H9 (cell line): ENCODE results near the gene ZNF652. TPM values are rescaled to one million over a fixed set of nuclear protein-coding genes. Genes with fewer than 3 reads are reported as not detected.

ENCODE experiments used
- DNase-seq: peaks from one replicate; pipeline ENCODE4 v3.0.0-alpha.2; 2017
- H2AFZ ChIP-seq: one replicate; pipeline ENCODE4 v1.6.1; 2013; ENCODE audit warnings: mild to moderate bottlenecking, low read length, control low read depth, moderate library complexity
- H2AK5ac ChIP-seq: 2 replicates; pipeline ENCODE4 v1.6.1; 2013; ENCODE audit warnings: low read length, control low read depth, mixed read lengths; ENCODE audit not compliant: insufficient read length
- H2BK120ac ChIP-seq: one replicate; pipeline ENCODE4 v1.6.1; 2013; ENCODE audit warnings: low read depth, mild to moderate bottlenecking, low read length, control low read depth, inconsistent platforms; ENCODE audit not compliant: poor library complexity, severe bottlenecking
- H2BK12ac ChIP-seq: 2 replicates; pipeline ENCODE4 v1.6.1; 2013; ENCODE audit warnings: low read length, control low read depth, mixed read lengths, low read depth; ENCODE audit not compliant: insufficient read length
- H2BK15ac ChIP-seq: 2 replicates; pipeline ENCODE4 v1.6.1; 2013; ENCODE audit warnings: low read depth, low read length, control low read depth
- H2BK20ac ChIP-seq: one replicate; pipeline ENCODE4 v1.6.1; 2013; ENCODE audit warnings: low read depth, mild to moderate bottlenecking, low read length, control low read depth, inconsistent platforms; ENCODE audit not compliant: poor library complexity, severe bottlenecking
- H2BK5ac ChIP-seq: 2 replicates; pipeline ENCODE4 v1.6.1; 2013; ENCODE audit warnings: low read length, control low read depth, mixed read lengths; ENCODE audit not compliant: insufficient read length
- H3K14ac ChIP-seq: 2 replicates; pipeline ENCODE4 v1.6.1; 2013; ENCODE audit warnings: low read length, control low read depth; ENCODE audit not compliant: insufficient read depth
- H3K18ac ChIP-seq: 2 replicates; pipeline ENCODE4 v1.6.1; 2013; ENCODE audit warnings: low read depth, mild to moderate bottlenecking, mixed read lengths, low read length, control low read depth; ENCODE audit not compliant: insufficient read length
- H3K23ac ChIP-seq: 2 replicates; pipeline ENCODE4 v1.6.1; 2013; ENCODE audit warnings: low read length, control low read depth, mixed read lengths, low read depth; ENCODE audit not compliant: insufficient read length
- H3K23me2 ChIP-seq: 2 replicates; pipeline ENCODE4 v1.6.1; 2013; ENCODE audit warnings: low read depth, mild to moderate bottlenecking, mixed read lengths, low read length, control low read depth; ENCODE audit not compliant: insufficient read length, poor library complexity, severe bottlenecking
- H3K27ac ChIP-seq: 2 replicates; pipeline ENCODE4 v1.5.1; 2013; ENCODE audit warnings: low read length, control low read depth, mixed read lengths, low read depth; ENCODE audit not compliant: insufficient read length
- H3K27me3 ChIP-seq: 2 replicates; pipeline ENCODE4 v1.6.1; 2013; ENCODE audit warnings: low read length, control low read depth, inconsistent platforms; ENCODE audit not compliant: insufficient read depth
- H3K4ac ChIP-seq: 2 replicates; pipeline ENCODE4 v1.6.1; 2013; ENCODE audit warnings: low read depth, mild to moderate bottlenecking, control low read depth, inconsistent platforms, low read length, moderate library complexity
- H3K4me1 ChIP-seq: 2 replicates; pipeline ENCODE4 v1.6.1; 2013; ENCODE audit warnings: low read length, control low read depth, inconsistent platforms; ENCODE audit not compliant: insufficient read depth
- H3K4me2 ChIP-seq: 2 replicates; pipeline ENCODE4 v1.6.1; 2013; ENCODE audit warnings: low read length, control low read depth, mixed read lengths; ENCODE audit not compliant: insufficient read length, insufficient read depth
- H3K56ac ChIP-seq: 2 replicates; pipeline ENCODE4 v1.6.1; 2013; ENCODE audit warnings: low read depth, mild to moderate bottlenecking, mixed read lengths, low read length, control low read depth; ENCODE audit not compliant: insufficient read length
- H3K79me1 ChIP-seq: 2 replicates; pipeline ENCODE4 v1.6.1; 2013; ENCODE audit warnings: low read depth, mild to moderate bottlenecking, moderate library complexity, low read length, control low read depth, inconsistent platforms; ENCODE audit not compliant: insufficient read depth, poor library complexity, severe bottlenecking
- H3K79me2 ChIP-seq: 2 replicates; pipeline ENCODE4 v1.6.1; 2013; ENCODE audit warnings: low read length, control low read depth, inconsistent platforms; ENCODE audit not compliant: insufficient read depth
- H3K9ac ChIP-seq: 2 replicates; pipeline ENCODE4 v1.6.1; 2013; ENCODE audit warnings: low read length, control low read depth, mixed read lengths; ENCODE audit not compliant: insufficient read length; ENCODE audit errors: extremely low read depth
- H3K9me3 ChIP-seq: one replicate; pipeline ENCODE4 v1.6.1; 2013; ENCODE audit warnings: low read depth, low read length, inconsistent platforms; ENCODE audit not compliant: control insufficient read depth
- H3T11ph ChIP-seq: one replicate; pipeline ENCODE4 v1.6.1; 2013; ENCODE audit warnings: mild to moderate bottlenecking, low read length, control low read depth, inconsistent platforms
- H4K20me1 ChIP-seq: one replicate; pipeline ENCODE4 v1.6.1; 2013; ENCODE audit not compliant: control insufficient read depth, insufficient read length, insufficient read depth
- H4K5ac ChIP-seq: 2 replicates; pipeline ENCODE4 v1.6.1; 2013; ENCODE audit warnings: low read depth, mild to moderate bottlenecking, mixed read lengths, low read length, control low read depth; ENCODE audit not compliant: insufficient read length
- H4K8ac ChIP-seq: replicated peaks from 2 replicates; pipeline ENCODE4 v1.6.1; 2013; ENCODE audit warnings: low read length, control low read depth, mixed read lengths, low read depth; ENCODE audit not compliant: insufficient read length
- H4K91ac ChIP-seq: 2 replicates; pipeline ENCODE4 v1.6.1; 2013; ENCODE audit warnings: low read depth, mild to moderate bottlenecking, moderate library complexity, mixed read lengths, low read length, control low read depth; ENCODE audit not compliant: insufficient read length
- H3K27ac Mint-ChIP-seq, 3 experiments: 2 replicates in 2 of 3; 3 replicates in 1 of 3; pipeline ENCODE4 v1.8.0; 2020 to 2021; ENCODE audit warnings: mixed read lengths in 3 of 3, mild to moderate bottlenecking in 1 of 3, moderate library complexity in 1 of 3
- H3K27me3 Mint-ChIP-seq: 2 replicates; pipeline ENCODE4 v1.8.0; 2021; ENCODE audit warnings: low read depth, mild to moderate bottlenecking, moderate library complexity, mixed read lengths
- H3K36me3 Mint-ChIP-seq, 3 experiments: 2 replicates in 2 of 3; 3 replicates in 1 of 3; pipeline ENCODE4 v1.8.0; 2020 to 2021; ENCODE audit warnings: low read depth in 3 of 3, mixed read lengths in 3 of 3; ENCODE audit not compliant: insufficient read depth in 1 of 3
- H3K4me1 Mint-ChIP-seq, 2 experiments: 2 replicates each; pipeline ENCODE4 v1.8.0; 2020; ENCODE audit warnings: mixed read lengths in 2 of 2
- H3K4me3 Mint-ChIP-seq, 2 experiments: 2 replicates in 1 of 2; 3 replicates in 1 of 2; pipeline ENCODE4 v1.8.0; 2020 to 2021; ENCODE audit warnings: mild to moderate bottlenecking in 2 of 2, mixed read lengths in 2 of 2, moderate library complexity in 1 of 2
- H3K9me3 Mint-ChIP-seq, 2 experiments: 2 replicates in 1 of 2; 3 replicates in 1 of 2; pipeline ENCODE4 v1.8.0; 2020; ENCODE audit warnings: mild to moderate bottlenecking in 2 of 2, mixed read lengths in 2 of 2, moderate library complexity in 1 of 2
- CTCF ChIP-seq: fragments of 200-600 bp; sonication (generic); conservative IDR thresholded peaks from 3 replicates; pipeline ENCODE4 v1.8.0; 2021; ENCODE audit warnings: antibody characterized with exemption, mild to moderate bottlenecking
- WGBS: extraction: QIAGEN DNeasy Blood & Tissue Kit; methylation state at CpG from one replicate; pipeline ENCODE4 v1.1.7; 2013; ENCODE audit warnings: missing lambda C conversion rate, low lambda C conversion rate, mixed read lengths; ENCODE audit not compliant: insufficient read length; ENCODE audit errors: extremely low coverage; 5-methylcytosine and 5-hydroxymethylcytosine counted together
- total RNA-seq: library from RNA; stranded (reverse); gene quantifications from 2 replicates; pipeline ENCODE4 v1.2.1, GENCODE V29; 2021

ZNF652 gene
- total RNA-seq, 1 experiment from 2014 or later, result 33.6 TPM

DNA sequence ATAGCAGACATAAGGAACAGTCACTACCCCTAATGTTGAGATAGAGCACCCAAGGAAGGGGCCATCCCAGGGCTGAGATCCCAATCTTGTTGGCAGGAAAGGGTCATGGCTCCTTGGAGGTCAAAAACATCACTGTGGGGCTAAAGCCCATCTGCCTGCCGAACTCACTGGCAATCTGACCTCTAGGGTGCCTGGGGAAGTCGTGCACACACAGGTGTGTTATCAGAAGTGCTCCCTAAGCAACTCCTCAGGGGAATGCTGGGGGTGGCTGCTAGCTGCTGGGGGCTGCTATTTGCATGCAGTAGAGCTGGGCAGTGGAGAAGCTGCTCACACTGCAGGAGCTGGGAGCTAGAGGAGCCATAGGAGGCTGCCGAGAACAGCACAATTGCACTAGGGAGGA is 84.0 kb downstream of the ZNF652 start:
- H3T11ph ChIP-seq, result no peak overlapping the region
- Mint-ChIP-seq H3K4me1 (peaks cover 21 to 26% of the 10 kb centered on the region in 2 experiments), H3K9me3 (no peaks in the 10 kb centered on the region), H3K4me3 (no peak overlapping the region), H3K36me3 (no peaks in the 10 kb centered on the region), H3K27me3 (no peaks in the 10 kb centered on the region), H3K27ac (peak overlapping the region in 1 of 3 experiments; percentile 5; a peak in 2 of 7 replicates)
- no peaks in the 10 kb centered on the region for H4K20me1 ChIP-seq
- H3K9me3 ChIP-seq, result no peaks in the 10 kb centered on the region
- no peak overlapping the region for H4K8ac ChIP-seq
- no peaks in the 10 kb centered on the region for H3K23me2 ChIP-seq
- no peak overlapping the region for H4K91ac ChIP-seq
- no peaks in the 10 kb centered on the region for H3K79me2 ChIP-seq
- H2AK5ac ChIP-seq, result no peak overlapping the region
- H3K27ac ChIP-seq, result no peak overlapping the region
- no peak overlapping the region for H2BK120ac ChIP-seq
- H3K4me2 ChIP-seq, result no peak overlapping the region
- H3K27me3 ChIP-seq, result no peaks in the 10 kb centered on the region
- no peak overlapping the region for H3K9ac ChIP-seq
- no peak overlapping the region for H3K56ac ChIP-seq
- no peak overlapping the region for H2AFZ ChIP-seq
- WGBS, result no CpG with 5 or more reads among the region's 3 CpGs
- H2BK15ac ChIP-seq, result no peak overlapping the region
- no peak overlapping the region for H3K14ac ChIP-seq
- H3K18ac ChIP-seq, result no peak overlapping the region
- TF ChIP-seq CTCF, result no peak
- H2BK5ac ChIP-seq, result no peak overlapping the region
- peak; percentile 37 for DNase-seq
- H3K4me1 ChIP-seq, result no peaks in the 10 kb centered on the region; the same call in 1 of the 2 replicates
- no peak overlapping the region for H2BK12ac ChIP-seq
- no peak overlapping the region for H2BK20ac ChIP-seq
- H3K23ac ChIP-seq, result no peak overlapping the region
- H3K79me1 ChIP-seq, result no peaks in the 10 kb centered on the region
- H3K4ac ChIP-seq, result no peak overlapping the region
- no peak overlapping the region for H4K5ac ChIP-seq
